ENCODE data around the gene FNTB. TPM values are rescaled to one million over a fixed set of nuclear protein-coding genes. Genes with fewer than 3 reads are reported as not detected.

The FNTB gene
- total RNA-seq, 2 experiments from 2014 or later, result 7.5 to 7.9 TPM

GRCh38 chr14:65002586-65003210 is 16.0 kb downstream of the FNTB start:
- Mint-ChIP-seq H3K36me3 (ENCODE audit: low read depth) (peaks cover 34% of the 10 kb centered on the region), H3K9me3 (no peaks in the 10 kb centered on the region), H3K4me3 (no peak overlapping the region), H3K4me1 (ENCODE audit: low read depth) (peaks cover 11% of the 10 kb centered on the region), H3K27ac (no peak overlapping the region), H3K27me3 (no peaks in the 10 kb centered on the region)
- no peak overlapping the region for H3K4me3 ChIP-seq (ENCODE audit: low read length)
- no peak for ATAC-seq (ENCODE audit: poor library complexity)
- peaks cover 7% of the 10 kb centered on the region for H3K36me3 ChIP-seq (ENCODE audit: insufficient read depth, low read length)
- H3K27ac ChIP-seq (ENCODE audit: low read depth in 1 of 2, low read length in 2 of 2), result no peak overlapping the region
- H3K9me3 ChIP-seq (ENCODE audit: control insufficient read depth in 1 of 2, insufficient read depth in 1 of 2, low read length in 2 of 2), result no peaks in the 10 kb centered on the region
- no peak for TF ChIP-seq CTCF (IDR thresholded peaks at IDR 0.05)
- no peaks in the 10 kb centered on the region for H3K27me3 ChIP-seq (ENCODE audit: control insufficient read depth in 1 of 2, insufficient read depth in 2 of 2, low read length in 2 of 2)
- ChIA-PET CTCF (no interaction called here), POLR2A (no interaction called here)
- DNase-seq, result no peak
- H3K4me1 ChIP-seq (ENCODE audit: insufficient read depth, low read length), result no peaks in the 10 kb centered on the region
- intact Hi-C loops (cut with DNase I, micrococcal nuclease), result no loop called here

- CTCF ChIA-PET, result no interaction called here
- no peaks in the 10 kb centered on the region for H3K27me3 Mint-ChIP-seq
- Histone ChIP-seq H3K4me3 (ENCODE audit: low read length) (no peak overlapping the region), H3K9me3 (ENCODE audit: control insufficient read depth in 1 of 2, insufficient read depth in 1 of 2, low read length in 2 of 2) (no peaks in the 10 kb centered on the region), H3K36me3 (ENCODE audit: insufficient read depth, low read length) (peaks cover 7% of the 10 kb centered on the region), H3K27ac (ENCODE audit: low read depth in 1 of 2, low read length in 2 of 2) (no peak overlapping the region), H3K4me1 (ENCODE audit: insufficient read depth, low read length) (no peaks in the 10 kb centered on the region), H3K27me3 (ENCODE audit: control insufficient read depth in 1 of 2, insufficient read depth in 2 of 2, low read length in 2 of 2) (no peaks in the 10 kb centered on the region)
- no peak for TF ChIP-seq CTCF (IDR thresholded peaks at IDR 0.05)
- intact Hi-C loops (cut with DNase I, micrococcal nuclease), result no loop called here
- H3K36me3 Mint-ChIP-seq (ENCODE audit: low read depth), result peaks cover 38% of the 10 kb centered on the region
- H3K9me3 Mint-ChIP-seq, result no peaks in the 10 kb centered on the region
- POLR2A ChIA-PET, result no interaction called here
- no peak for DNase-seq
- no peak overlapping the region for H3K4me3 Mint-ChIP-seq
- ATAC-seq (ENCODE audit: poor library complexity), result no peak
- H3K27ac Mint-ChIP-seq, result no peak overlapping the region
- peaks cover 11% of the 10 kb centered on the region for H3K4me1 Mint-ChIP-seq (ENCODE audit: low read depth)
Measured at GRCh38 chr14:65003394-65003793, 16.7 kb downstream of the FNTB start.

- no peaks in the 10 kb centered on the region for H3K27me3 Mint-ChIP-seq
- peaks cover 11% of the 10 kb centered on the region for H3K4me1 Mint-ChIP-seq (ENCODE audit: low read depth)
- Histone ChIP-seq H3K36me3 (ENCODE audit: insufficient read depth, low read length) (peaks cover 16% of the 10 kb centered on the region), H3K27ac (ENCODE audit: low read depth in 1 of 2, low read length in 2 of 2) (no peak overlapping the region), H3K27me3 (ENCODE audit: control insufficient read depth in 1 of 2, insufficient read depth in 2 of 2, low read length in 2 of 2) (no peaks in the 10 kb centered on the region), H3K4me1 (ENCODE audit: insufficient read depth, low read length) (no peaks in the 10 kb centered on the region), H3K9me3 (ENCODE audit: control insufficient read depth in 1 of 2, insufficient read depth in 1 of 2, low read length in 2 of 2) (no peaks in the 10 kb centered on the region), H3K4me3 (ENCODE audit: low read length) (no peak overlapping the region)
- CTCF ChIA-PET, result interaction anchor here (1.0 to 1.4 kb wide), 2 partner anchors 16 to 20 kb away, joined by 3 to 4 read pairs; partner anchors contain the start of gene FNTB
- H3K4me3 Mint-ChIP-seq, result no peak overlapping the region
- POLR2A ChIA-PET, result interaction anchor here (1.2 kb wide), 1 partner anchor 16 kb away, joined by 4 read pairs; no protein-coding TSS in a partner anchor
- ATAC-seq (ENCODE audit: poor library complexity), result no peak
- peaks cover 63% of the 10 kb centered on the region for H3K36me3 Mint-ChIP-seq (ENCODE audit: low read depth)
- no peak for TF ChIP-seq CTCF (IDR thresholded peaks at IDR 0.05)
- no peak for DNase-seq
- no peak overlapping the region for H3K27ac Mint-ChIP-seq
- H3K9me3 Mint-ChIP-seq, result no peaks in the 10 kb centered on the region
- intact Hi-C loops (cut with DNase I, micrococcal nuclease), result no loop called here
Measured at GRCh38 chr14:65006261-65006721, 19.6 kb downstream of the FNTB start.
